ENCODE data around the gene OTOP2.

- no peak for TF ChIP-seq HDAC6 (IDR thresholded peaks at IDR 0.05; ENCODE audit: low read depth, low read length)
- no peak for TF ChIP-seq CHD2 (IDR thresholded peaks at IDR 0.05; ENCODE audit: low read length)
- no peak for TF ChIP-seq MAX (IDR thresholded peaks at IDR 0.05)
- TF ChIP-seq USF2 (IDR thresholded peaks at IDR 0.05; ENCODE audit: low read length), result no peak
- no peak for TF ChIP-seq TAF1 (IDR thresholded peaks at IDR 0.05; ENCODE audit: low read depth, low read length)
- TF ChIP-seq TAF7 (optimal IDR thresholded peaks at IDR 0.05; ENCODE audit: borderline replicate concordance, low read depth, low read length), result no peak
- no peak for TF ChIP-seq CBX5 (IDR thresholded peaks at IDR 0.05; ENCODE audit: low read depth, low read length)
- no peak for TF ChIP-seq CTCF (IDR thresholded peaks at IDR 0.05; ENCODE audit: control extremely low read depth in 1 of 3, insufficient read depth in 1 of 3, low read depth in 1 of 3, low read length in 3 of 3)
- TF ChIP-seq RFX5 (IDR thresholded peaks at IDR 0.05; ENCODE audit: borderline replicate concordance, low read depth, low read length), result no peak
Observed at GRCh38 chr17:74947041-74947754, 23.1 kb downstream of the OTOP2 start.
